Measurements from ENCODE around the gene PNKD. TPM values are rescaled to one million over a fixed set of nuclear protein-coding genes. Genes with fewer than 3 reads are reported as not detected.

The PNKD gene
- total RNA-seq, 2 donors from 2014 or later: 103 to 119 TPM

GRCh38 chr2:218344755-218345417, 74.6 kb downstream of the PNKD start:
- intact Hi-C loops (cut with DNase I, micrococcal nuclease): no loop called here
- ATAC-seq: no peak
- DNase-seq: no peak

- ATAC-seq (no peak), DNase-seq (no peak)
- intact Hi-C loops (cut with DNase I, micrococcal nuclease): no loop called here
Observed at GRCh38 chr2:218345491-218346236, 75.3 kb downstream of the PNKD start.

GRCh38 chr2:218347172-218347571, 76.9 kb downstream of the PNKD start:
- intact Hi-C loops (cut with DNase I, micrococcal nuclease): no loop called here
- ATAC-seq (no peak), DNase-seq (no peak)

DNA sequence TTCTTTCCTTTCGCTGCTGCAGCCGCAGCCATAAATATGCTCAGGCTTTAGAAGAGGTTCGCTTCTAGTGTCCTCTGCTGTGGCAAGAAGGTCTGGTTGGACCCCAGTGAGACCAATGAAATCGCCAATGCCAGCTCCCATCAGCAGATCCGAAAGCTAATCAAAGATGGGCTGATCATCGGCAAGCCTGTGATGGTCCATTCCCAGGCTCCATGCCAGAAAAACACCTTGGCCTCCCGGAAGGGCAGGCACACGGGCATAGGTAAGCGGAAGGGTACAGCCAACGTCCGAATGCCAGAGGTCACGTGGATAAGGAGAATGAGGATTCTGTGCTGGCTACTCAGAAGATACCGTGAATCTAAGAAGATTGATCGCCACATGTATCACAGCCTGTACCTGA, 83.7 kb downstream of the PNKD start:
- intact Hi-C loops (cut with DNase I, micrococcal nuclease): loop anchor here in 1 of 2 donors (10.0 kb wide), 1 partner anchor 49 kb away; no protein-coding TSS in a partner anchor
- ATAC-seq (no peak), DNase-seq (no peak)

- no peak for ATAC-seq
- intact Hi-C loops (cut with DNase I, micrococcal nuclease): loop anchor here (5.0 to 10.0 kb wide), 2 partner anchors 50 to 53 kb away; no protein-coding TSS in a partner anchor
- DNase-seq: peak in 1 of 2 donors; percentile 27
Observed at GRCh38 chr2:218354850-218355443, 84.6 kb downstream of the PNKD start.

DNA sequence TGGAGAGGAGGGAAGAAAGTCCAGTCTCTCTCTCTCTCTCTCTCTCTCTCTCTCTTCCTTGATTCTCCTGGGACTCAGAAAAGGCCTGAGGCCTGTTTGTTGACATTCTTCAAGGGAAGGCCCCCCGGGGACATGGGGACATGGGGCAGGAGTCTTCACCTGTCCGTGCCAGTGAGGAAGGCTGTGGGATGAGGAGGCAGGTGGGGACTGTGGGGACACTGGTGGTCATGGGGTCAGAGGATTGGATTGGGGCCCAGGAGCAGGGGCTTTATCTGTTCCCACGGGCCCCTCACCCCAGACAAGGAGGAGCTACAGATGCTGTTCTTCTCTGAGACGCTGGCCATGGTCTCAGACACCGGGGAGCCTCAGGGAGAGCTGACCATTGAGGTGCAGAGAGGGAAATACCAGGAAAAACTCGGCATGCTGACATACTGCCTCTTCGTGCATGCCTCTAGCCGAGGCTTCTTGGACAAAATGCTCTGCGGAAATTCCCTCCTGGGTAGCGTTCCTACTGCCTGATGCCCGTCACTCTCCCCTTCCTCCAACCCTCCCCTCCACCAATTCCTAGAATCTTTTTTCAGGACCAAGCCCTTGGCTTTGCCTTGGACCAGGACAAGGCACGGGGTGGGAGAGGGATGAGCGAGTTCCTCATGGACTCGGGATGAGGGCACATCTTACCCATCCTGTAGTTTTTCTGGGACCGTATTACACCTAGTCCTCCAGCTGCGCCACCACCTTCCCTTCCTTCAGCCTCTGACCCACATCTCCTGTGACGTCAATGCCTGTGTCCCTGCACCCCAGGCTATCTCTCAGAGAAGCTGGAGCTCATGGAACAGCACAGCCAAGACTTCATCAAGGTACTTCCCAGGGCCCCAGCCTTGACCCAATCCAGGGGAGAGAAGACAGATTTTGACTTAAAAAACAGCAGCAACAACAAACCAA, 87.2 kb downstream of the PNKD start:
- no peak for ATAC-seq
- intact Hi-C loops (cut with DNase I, micrococcal nuclease): loop anchor here (5.0 to 10.0 kb wide), 2 partner anchors 53 to 55 kb away; no protein-coding TSS in a partner anchor

GRCh38 chr2:218360453-218360852, 90.1 kb downstream of the PNKD start:
- intact Hi-C loops (cut with DNase I, micrococcal nuclease): no loop called here

More for the DNA sequence above, 87.2 kb downstream of the PNKD start:
- DNase-seq: no peak

GRCh38 chr2:218362606-218363005, 92.3 kb downstream of the PNKD start:
- no peak for ATAC-seq
- no peak for DNase-seq
- intact Hi-C loops (cut with DNase I, micrococcal nuclease): no loop called here

More at GRCh38 chr2:218360453-218360852, 90.1 kb downstream of the PNKD start:
- no peak for DNase-seq
- no peak for ATAC-seq

- ATAC-seq: no peak
- DNase-seq: no peak
- intact Hi-C loops (cut with DNase I, micrococcal nuclease): no loop called here
Observed at GRCh38 chr2:218363736-218364135, 93.4 kb downstream of the PNKD start.

- intact Hi-C loops (cut with DNase I, micrococcal nuclease): no loop called here
- DNase-seq (no peak), ATAC-seq (no peak)
Observed at GRCh38 chr2:218364196-218364595, 93.9 kb downstream of the PNKD start.

GRCh38 chr2:218366621-218367414, 96.5 kb downstream of the PNKD start:
- ATAC-seq (no peak), DNase-seq (no peak)
- intact Hi-C loops (cut with DNase I, micrococcal nuclease): no loop called here

- ATAC-seq (peak; percentile 95), DNase-seq (peak; percentile 91 to 93)
Observed at GRCh38 chr2:218367415-218368149, 97.3 kb downstream of the PNKD start.

DNA sequence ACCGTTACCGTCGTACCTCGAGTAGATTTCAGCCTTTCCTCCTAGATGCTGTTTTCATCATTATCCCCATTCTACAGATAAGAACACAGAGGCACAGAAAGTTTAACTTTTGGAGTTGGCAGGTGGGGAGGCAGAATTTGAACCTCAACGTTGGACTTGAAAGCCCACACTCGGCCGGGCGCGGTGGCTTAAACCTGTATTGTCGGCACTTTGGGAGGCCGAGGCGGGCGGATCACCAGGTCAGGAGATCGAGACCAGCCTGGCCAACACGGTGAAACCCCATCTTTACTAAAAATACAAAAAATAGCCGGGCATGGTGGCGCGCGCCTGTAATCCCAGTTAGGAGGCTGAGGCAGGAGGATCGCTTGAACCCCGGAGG, 97.8 kb downstream of the PNKD start:
- ATAC-seq (no peak), DNase-seq (peak in 1 of 2 donors; percentile 37)
- intact Hi-C loops (cut with DNase I, micrococcal nuclease): no loop called here

More at GRCh38 chr2:218367415-218368149, 97.3 kb downstream of the PNKD start:
- intact Hi-C loops (cut with DNase I, micrococcal nuclease): no loop called here

DNA sequence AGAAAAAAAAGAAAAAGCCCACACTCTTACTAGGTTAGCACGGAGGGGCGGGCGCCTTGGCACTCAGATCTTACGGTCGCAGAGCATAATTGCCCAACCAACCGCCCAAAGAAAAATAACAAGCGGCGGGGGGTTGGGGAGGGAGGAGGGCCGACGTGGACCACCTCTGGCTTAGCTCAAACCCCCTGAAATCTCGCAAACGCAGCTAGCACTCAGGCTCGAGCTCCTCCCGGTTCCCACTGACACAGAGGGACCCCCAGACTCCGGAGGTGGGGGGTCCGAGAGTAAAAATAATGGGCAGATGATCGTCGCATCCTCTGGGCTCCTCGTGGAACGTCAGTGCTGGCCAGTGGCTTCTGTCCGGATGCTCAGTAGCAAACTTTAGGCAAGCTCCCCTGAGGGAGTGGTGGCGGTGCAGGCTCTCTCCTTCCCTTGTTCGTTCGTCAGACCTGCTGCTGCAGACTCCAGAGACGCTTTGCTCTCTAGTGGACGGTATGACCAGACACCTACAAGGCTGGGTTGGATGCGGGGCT, 98.4 kb downstream of the PNKD start:
- peak in 1 of 2 donors; percentile 42 for DNase-seq
- intact Hi-C loops (cut with DNase I, micrococcal nuclease): no loop called here
- ATAC-seq: peak; percentile 24

GRCh38 chr2:218369330-218369729, 99.0 kb downstream of the PNKD start:
- ATAC-seq (peak; percentile 16), DNase-seq (no peak)
- intact Hi-C loops (cut with DNase I, micrococcal nuclease): no loop called here

GRCh38 chr2:218370410-218371063, 100.2 kb downstream of the PNKD start:
- intact Hi-C loops (cut with DNase I, micrococcal nuclease): no loop called here
- DNase-seq: peak in 1 of 2 donors; percentile 54
- no peak for ATAC-seq

DNA sequence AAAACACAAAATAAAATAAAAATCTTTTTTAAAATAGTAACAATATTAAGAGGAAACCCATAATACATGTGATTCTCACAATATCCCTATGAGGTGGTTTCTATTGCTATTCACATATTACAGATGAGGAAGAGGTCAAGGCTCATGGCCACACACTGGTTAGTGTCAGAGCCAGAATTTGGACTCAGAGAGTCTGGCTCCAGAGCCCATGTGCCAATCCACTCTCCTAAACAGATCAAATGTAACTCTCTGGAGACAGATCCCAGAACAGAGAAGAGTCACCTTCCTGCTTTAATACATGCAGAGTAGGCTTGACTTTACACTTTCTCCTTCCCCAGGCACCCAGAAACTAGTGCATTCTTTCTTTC, 101.6 kb downstream of the PNKD start:
- DNase-seq: no peak
- ATAC-seq: no peak
- intact Hi-C loops (cut with DNase I, micrococcal nuclease): no loop called here

Measured in left colon (tissue), 2 donors.